KMS-11 (cell line): ENCODE results near the gene GPR75.
A peak's percentile ranks its signal among the peaks of the same experiment; 100 is the strongest.
"Not testable (repeated sequence)": the region's sequence is repeated elsewhere in the genome, so short reads cannot be mapped to it uniquely, and the experiment has no call there.

Source experiments
- H2AFZ ChIP-seq: fragments of 200-600 bp; sonication (generic); 2 replicates; pipeline ENCODE4 v1.6.1; 2016; ENCODE audit warnings: antibody characterized with exemption, mixed run types, low read depth
- H3K27ac ChIP-seq: fragments of 200-600 bp; sonication (generic); 2 replicates; pipeline ENCODE4 v1.6.1; 2016; ENCODE audit warnings: mild to moderate bottlenecking, mixed run types
- H3K27me3 ChIP-seq: fragments of 200-600 bp; sonication (generic); 2 replicates; pipeline ENCODE4 v1.6.1; 2017; ENCODE audit warnings: mild to moderate bottlenecking, low read depth, mixed run types, moderate library complexity; ENCODE audit not compliant: insufficient read depth
- H3K36me3 ChIP-seq: fragments of 200-600 bp; sonication (generic); 2 replicates; pipeline ENCODE4 v1.6.1; 2017; ENCODE audit warnings: mild to moderate bottlenecking, mixed run types; ENCODE audit not compliant: insufficient read depth
- H3K4me1 ChIP-seq: fragments of 200-600 bp; sonication (generic); 2 replicates; pipeline ENCODE4 v1.6.1; 2016; ENCODE audit warnings: mild to moderate bottlenecking, low read depth, mixed run types; ENCODE audit not compliant: poor library complexity, severe bottlenecking
- H3K4me2 ChIP-seq: fragments of 200-600 bp; sonication (generic); 2 replicates; pipeline ENCODE4 v1.7.0; 2016; ENCODE audit warnings: mild to moderate bottlenecking, mixed run types
- H3K4me3 ChIP-seq: fragments of 200-600 bp; sonication (generic); IDR thresholded peaks from 2 replicates; pipeline ENCODE4 v1.6.1; 2017; ENCODE audit warnings: low read depth, low read length, mixed read lengths; ENCODE audit not compliant: insufficient read depth
- H3K79me2 ChIP-seq: fragments of 200-600 bp; sonication (generic); 2 replicates; pipeline ENCODE4 v1.6.1; 2016; ENCODE audit warnings: low read depth, mixed run types; ENCODE audit not compliant: insufficient read depth
- H3K9ac ChIP-seq: fragments of 200-600 bp; sonication (generic); 2 replicates; pipeline ENCODE4 v1.6.1; 2016; ENCODE audit warnings: mild to moderate bottlenecking, mixed run types
- H4K20me1 ChIP-seq: fragments of 200-600 bp; sonication (generic); 2 replicates; pipeline ENCODE4 v1.6.1; 2016; ENCODE audit warnings: mild to moderate bottlenecking, mixed run types; ENCODE audit not compliant: insufficient read depth
- TF ChIP-seq, protein P1 (sequence below): fragments of 200-600 bp; sonication (generic); conservative IDR thresholded peaks from 2 replicates; pipeline ENCODE4 v1.6.1; 2017; ENCODE audit warnings: low read depth, mild to moderate bottlenecking, antibody characterized with exemption, low read length, moderate library complexity, mixed read lengths

The GPR75 gene

DNA sequence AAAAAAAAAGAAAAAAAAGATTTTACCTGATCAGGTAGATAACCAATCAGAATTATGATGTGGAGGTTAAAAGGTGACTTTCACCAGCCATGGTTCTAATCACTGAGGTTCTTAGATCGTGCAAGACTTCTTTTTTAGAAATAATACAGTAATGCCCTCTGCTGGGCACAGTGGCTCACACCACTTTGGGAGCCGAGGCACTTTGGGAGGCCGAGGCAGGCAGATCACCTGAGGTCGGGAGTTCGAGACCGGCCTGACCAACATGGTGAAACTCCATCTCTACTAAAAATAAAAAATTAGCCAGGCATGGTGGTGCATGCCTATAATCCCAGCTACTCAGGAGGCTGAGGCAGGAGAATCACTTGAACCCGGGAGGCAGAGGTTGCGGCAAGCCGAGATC, 36.1 kb downstream of the GPR75 start:
- H4K20me1 ChIP-seq, H3K27me3 ChIP-seq, H3K79me2 ChIP-seq, H3K36me3 ChIP-seq, H3K4me3 ChIP-seq, H3K4me2 ChIP-seq, H3K9ac ChIP-seq, H3K27ac ChIP-seq, H2AFZ ChIP-seq, H3K4me1 ChIP-seq: not testable (repeated sequence)
- TF ChIP-seq, protein P1, sequence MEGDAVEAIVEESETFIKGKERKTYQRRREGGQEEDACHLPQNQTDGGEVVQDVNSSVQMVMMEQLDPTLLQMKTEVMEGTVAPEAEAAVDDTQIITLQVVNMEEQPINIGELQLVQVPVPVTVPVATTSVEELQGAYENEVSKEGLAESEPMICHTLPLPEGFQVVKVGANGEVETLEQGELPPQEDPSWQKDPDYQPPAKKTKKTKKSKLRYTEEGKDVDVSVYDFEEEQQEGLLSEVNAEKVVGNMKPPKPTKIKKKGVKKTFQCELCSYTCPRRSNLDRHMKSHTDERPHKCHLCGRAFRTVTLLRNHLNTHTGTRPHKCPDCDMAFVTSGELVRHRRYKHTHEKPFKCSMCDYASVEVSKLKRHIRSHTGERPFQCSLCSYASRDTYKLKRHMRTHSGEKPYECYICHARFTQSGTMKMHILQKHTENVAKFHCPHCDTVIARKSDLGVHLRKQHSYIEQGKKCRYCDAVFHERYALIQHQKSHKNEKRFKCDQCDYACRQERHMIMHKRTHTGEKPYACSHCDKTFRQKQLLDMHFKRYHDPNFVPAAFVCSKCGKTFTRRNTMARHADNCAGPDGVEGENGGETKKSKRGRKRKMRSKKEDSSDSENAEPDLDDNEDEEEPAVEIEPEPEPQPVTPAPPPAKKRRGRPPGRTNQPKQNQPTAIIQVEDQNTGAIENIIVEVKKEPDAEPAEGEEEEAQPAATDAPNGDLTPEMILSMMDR = 0 out of 2 replicates have a peak, but pooled peaks have one; percentile 23

DNA sequence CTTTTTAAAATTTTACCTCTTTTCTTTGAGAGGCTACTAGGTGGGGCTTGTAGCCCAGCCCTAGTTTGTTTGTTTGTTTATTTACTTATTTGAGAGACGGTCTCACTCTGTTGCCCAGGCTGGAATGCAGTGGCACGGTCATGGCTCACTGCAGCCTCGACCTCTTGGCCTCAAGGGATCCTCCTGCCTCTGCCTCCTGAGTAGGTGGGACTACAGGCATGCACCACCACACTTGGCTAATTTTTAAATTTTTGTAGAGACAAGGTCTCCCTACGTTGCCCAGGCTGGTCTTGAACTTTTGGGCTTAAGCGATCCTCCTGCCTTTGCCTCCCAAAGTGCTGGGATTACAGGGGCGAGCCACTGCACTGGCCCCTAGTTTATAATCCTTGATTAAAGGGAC, 38.0 kb downstream of the GPR75 start:
- TF ChIP-seq, protein P1 = no peak
- no peaks in the 10 kb centered on the region for H4K20me1 ChIP-seq

DNA sequence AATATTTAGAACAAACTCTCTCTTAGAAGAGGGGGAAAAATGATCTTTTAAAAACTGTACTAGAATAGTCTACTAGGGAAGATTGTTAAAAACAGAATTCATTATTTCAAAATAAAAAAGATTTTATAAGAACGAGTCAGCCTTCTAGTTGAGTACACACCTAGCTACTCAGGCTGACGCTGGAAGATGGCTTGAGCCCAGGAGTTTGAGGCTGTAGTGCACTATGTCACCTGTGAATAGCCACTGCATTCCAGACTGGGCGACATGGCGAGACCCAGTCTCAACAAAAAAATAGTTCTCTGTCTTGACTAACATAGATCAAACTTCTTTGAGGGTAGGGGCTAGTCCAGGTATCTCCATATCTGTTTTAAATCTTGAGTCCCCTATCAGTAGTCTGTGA, 39.1 kb downstream of the GPR75 start:
- Histone ChIP-seq H3K4me3 (no peak overlapping the region), H4K20me1 (no peaks in the 10 kb centered on the region), H3K79me2 (no peaks in the 10 kb centered on the region), H2AFZ (no peak overlapping the region), H3K4me2 (no peak overlapping the region), H3K36me3 (peaks cover under 1% of the 10 kb centered on the region; the same call in 1 of the 2 replicates), H3K27ac (no peak overlapping the region), H3K9ac (no peak overlapping the region), H3K4me1 (no peaks in the 10 kb centered on the region), H3K27me3 (no peaks in the 10 kb centered on the region)
- TF ChIP-seq, protein P1 = no peak

More for the DNA sequence above, 38.0 kb downstream of the GPR75 start:
- Histone ChIP-seq H3K27me3 (no peaks in the 10 kb centered on the region), H3K4me1 (no peaks in the 10 kb centered on the region), H3K4me3 (no peak overlapping the region), H3K36me3 (no peaks in the 10 kb centered on the region; the same call in 1 of the 2 replicates), H2AFZ (no peak overlapping the region), H3K27ac (no peak overlapping the region), H3K9ac (no peak overlapping the region), H3K4me2 (no peak overlapping the region), H3K79me2 (no peaks in the 10 kb centered on the region)

DNA sequence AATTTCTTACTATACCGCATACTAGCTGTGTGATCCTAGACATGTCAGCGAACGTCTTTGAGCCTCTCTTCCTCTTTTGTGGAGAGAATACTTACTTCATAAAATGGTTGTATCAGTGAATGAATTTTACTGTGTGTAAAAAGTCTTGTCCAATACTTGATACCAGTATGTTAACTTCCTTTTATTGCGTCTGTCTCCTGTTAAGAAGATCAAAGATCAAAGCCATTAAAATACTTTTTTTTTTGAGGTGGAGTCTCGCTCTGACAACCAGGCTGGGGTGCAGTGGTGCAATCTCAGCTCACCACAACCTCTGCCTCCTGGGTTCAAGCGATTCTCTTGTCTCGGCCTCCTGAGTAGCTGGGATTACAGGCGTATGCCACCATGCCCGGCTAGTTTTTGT, 39.7 kb downstream of the GPR75 start:
- no peak overlapping the region for H3K4me3 ChIP-seq
- TF ChIP-seq, protein P1 = no peak
- no peak overlapping the region for H3K9ac ChIP-seq

More for the DNA sequence above, 39.7 kb downstream of the GPR75 start:
- Histone ChIP-seq H2AFZ (no peak overlapping the region), H4K20me1 (no peaks in the 10 kb centered on the region), H3K27me3 (no peaks in the 10 kb centered on the region), H3K4me2 (no peak overlapping the region), H3K27ac (no peak overlapping the region), H3K36me3 (peaks cover 7% of the 10 kb centered on the region; the same call in 1 of the 2 replicates), H3K79me2 (no peaks in the 10 kb centered on the region), H3K4me1 (no peaks in the 10 kb centered on the region)
